NK-92 (cell line): ENCODE results near the gene ADORA2A.

Experiments
- DNase-seq: peaks from one replicate; lab custom pipeline; 2025; ENCODE audit not compliant: unreplicated experiment; lab: John Stamatoyannopoulos, UW

Gene ADORA2A

GRCh38 chr22:24445481-24446259 lies 18.3 kb downstream of the ADORA2A start:
- DNase-seq = no peak

GRCh38 chr22:24446260-24446611 lies 18.8 kb downstream of the ADORA2A start:
- no peak for DNase-seq

GRCh38 chr22:24450610-24451009 lies 23.2 kb downstream of the ADORA2A start:
- DNase-seq = no peak

- DNase-seq = no peak
Observed at GRCh38 chr22:24451162-24451561, 23.8 kb downstream of the ADORA2A start.

- no peak for DNase-seq
Observed at GRCh38 chr22:24453853-24454252, 26.5 kb downstream of the ADORA2A start.

GRCh38 chr22:24455039-24455438 lies 27.6 kb downstream of the ADORA2A start:
- no peak for DNase-seq

- no peak for DNase-seq
Observed at GRCh38 chr22:24455751-24456426, 28.5 kb downstream of the ADORA2A start.

- no peak for DNase-seq
Observed at GRCh38 chr22:24457894-24458420, 30.6 kb downstream of the ADORA2A start.

- DNase-seq = no peak
Observed at GRCh38 chr22:24459911-24460310, 32.5 kb downstream of the ADORA2A start.

- no peak for DNase-seq
Observed at GRCh38 chr22:24460418-24461089, 33.2 kb downstream of the ADORA2A start.

GRCh38 chr22:24463071-24463760 lies 35.8 kb downstream of the ADORA2A start:
- DNase-seq = no peak

- no peak for DNase-seq
Observed at GRCh38 chr22:24465566-24465965, 38.2 kb downstream of the ADORA2A start.

GRCh38 chr22:24465975-24466374 lies 38.6 kb downstream of the ADORA2A start:
- no peak for DNase-seq

- DNase-seq = no peak
Observed at GRCh38 chr22:24466716-24467328, 39.4 kb downstream of the ADORA2A start.

GRCh38 chr22:24467340-24467739 lies 39.9 kb downstream of the ADORA2A start:
- DNase-seq = no peak

- DNase-seq = no peak
Observed at GRCh38 chr22:24471570-24471969, 44.2 kb downstream of the ADORA2A start.

GRCh38 chr22:24473284-24473683 lies 45.9 kb downstream of the ADORA2A start:
- DNase-seq = no peak

- DNase-seq = no peak
Observed at GRCh38 chr22:24474221-24474620, 46.8 kb downstream of the ADORA2A start.

- DNase-seq = no peak
Observed at GRCh38 chr22:24474649-24475255, 47.4 kb downstream of the ADORA2A start.

GRCh38 chr22:24481641-24482040 lies 54.2 kb downstream of the ADORA2A start:
- no peak for DNase-seq
